CD8-positive, alpha-beta memory T cell (primary cell): ENCODE data around the gene TOLLIP. TPM values are rescaled to one million over a fixed set of nuclear protein-coding genes. Genes with fewer than 3 reads are reported as not detected.

Source experiments
- CTCF ChIA-PET: fragments of 350-600 bp; sonication (Branson Sonifier 250); formaldehyde crosslinking; loops from one replicate; lab custom pipeline; 2021; ENCODE audit warnings: antibody characterized with exemption; lab: Charles Lee
- POLR2A ChIA-PET: fragments of 350-600 bp; sonication (Branson Sonifier 250); formaldehyde crosslinking; loops from one replicate; lab custom pipeline; 2021; ENCODE audit warnings: antibody characterized with exemption; lab: Charles Lee
- DNase-seq, 5 donors: peaks; one replicate each; pipeline versions ENCODE4 v3.0.0 to v3.0.0-alpha.2; 2020 to 2022; ENCODE audit warnings: mixed read lengths in 1 of 5
- H3K27ac ChIP-seq: one replicate; pipeline ENCODE4 v1.7.0; 2013; ENCODE audit warnings: low read depth, mild to moderate bottlenecking, low read length, moderate library complexity
- H3K27me3 ChIP-seq: 2 replicates; pipeline ENCODE4 v1.7.0; 2013; ENCODE audit warnings: low read length, mild to moderate bottlenecking; ENCODE audit not compliant: insufficient read depth, poor library complexity, severe bottlenecking
- H3K36me3 ChIP-seq: 2 replicates; pipeline ENCODE4 v1.7.0; 2013; ENCODE audit warnings: mild to moderate bottlenecking, low read length, moderate library complexity; ENCODE audit not compliant: insufficient read depth
- H3K4me1 ChIP-seq: 2 replicates; pipeline ENCODE4 v1.7.0; 2013; ENCODE audit warnings: mild to moderate bottlenecking, low read length, moderate library complexity; ENCODE audit not compliant: insufficient read depth
- H3K4me3 ChIP-seq: 2 replicates; pipeline ENCODE4 v1.7.0; 2013; ENCODE audit warnings: mild to moderate bottlenecking, low read length
- H3K9me3 ChIP-seq: 2 replicates; pipeline ENCODE4 v1.7.0; 2013; ENCODE audit warnings: mild to moderate bottlenecking, low read length
- H3K27ac Mint-ChIP-seq, 8 donors: one replicate each; pipeline ENCODE4 v1.8.0; 2020 to 2021; ENCODE audit warnings: mixed read lengths in 8 of 8, mild to moderate bottlenecking in 6 of 8, inconsistent platforms in 3 of 8, moderate library complexity in 3 of 8
- H3K27me3 Mint-ChIP-seq, 2 donors: one replicate each; pipeline ENCODE4 v1.8.0; 2020 to 2021; ENCODE audit warnings: mixed read lengths in 2 of 2, mild to moderate bottlenecking in 1 of 2, moderate library complexity in 1 of 2
- H3K36me3 Mint-ChIP-seq, 3 donors: one replicate each; pipeline ENCODE4 v1.8.0; 2020 to 2021; ENCODE audit warnings: mixed read lengths in 3 of 3, inconsistent platforms in 1 of 3, mild to moderate bottlenecking in 1 of 3
- H3K4me1 Mint-ChIP-seq, 3 donors: one replicate each; pipeline ENCODE4 v1.8.0; 2020 to 2021; ENCODE audit warnings: mixed read lengths in 3 of 3, inconsistent platforms in 1 of 3, mild to moderate bottlenecking in 1 of 3
- H3K4me3 Mint-ChIP-seq, 7 donors: one replicate each; pipeline ENCODE4 v1.8.0; 2020 to 2021; ENCODE audit warnings: mixed read lengths in 7 of 7, mild to moderate bottlenecking in 6 of 7, moderate library complexity in 4 of 7, inconsistent platforms in 2 of 7
- H3K9me3 Mint-ChIP-seq, 5 donors: one replicate each; pipeline ENCODE4 v1.8.0; 2020 to 2022; ENCODE audit warnings: mixed read lengths in 5 of 5, mild to moderate bottlenecking in 3 of 5, moderate library complexity in 2 of 5, inconsistent platforms in 1 of 5
- polyA plus RNA-seq: library from polyadenylated mRNA; unstranded; fragments of 300-500 nt; fragmentation: Illumina TruSeq; gene quantifications from one replicate; pipeline ENCODE4 v1.2.3, GENCODE V29; 2021
- total RNA-seq, 2 experiments: library from RNA; stranded (reverse); gene quantifications; one replicate each; pipeline ENCODE4 v1.2.3, GENCODE V29; 2021

The TOLLIP gene
- total and polyA plus RNA-seq, 3 experiments from 2014 or later: 31.1 to 41.8 (median 36.3) TPM

DNA sequence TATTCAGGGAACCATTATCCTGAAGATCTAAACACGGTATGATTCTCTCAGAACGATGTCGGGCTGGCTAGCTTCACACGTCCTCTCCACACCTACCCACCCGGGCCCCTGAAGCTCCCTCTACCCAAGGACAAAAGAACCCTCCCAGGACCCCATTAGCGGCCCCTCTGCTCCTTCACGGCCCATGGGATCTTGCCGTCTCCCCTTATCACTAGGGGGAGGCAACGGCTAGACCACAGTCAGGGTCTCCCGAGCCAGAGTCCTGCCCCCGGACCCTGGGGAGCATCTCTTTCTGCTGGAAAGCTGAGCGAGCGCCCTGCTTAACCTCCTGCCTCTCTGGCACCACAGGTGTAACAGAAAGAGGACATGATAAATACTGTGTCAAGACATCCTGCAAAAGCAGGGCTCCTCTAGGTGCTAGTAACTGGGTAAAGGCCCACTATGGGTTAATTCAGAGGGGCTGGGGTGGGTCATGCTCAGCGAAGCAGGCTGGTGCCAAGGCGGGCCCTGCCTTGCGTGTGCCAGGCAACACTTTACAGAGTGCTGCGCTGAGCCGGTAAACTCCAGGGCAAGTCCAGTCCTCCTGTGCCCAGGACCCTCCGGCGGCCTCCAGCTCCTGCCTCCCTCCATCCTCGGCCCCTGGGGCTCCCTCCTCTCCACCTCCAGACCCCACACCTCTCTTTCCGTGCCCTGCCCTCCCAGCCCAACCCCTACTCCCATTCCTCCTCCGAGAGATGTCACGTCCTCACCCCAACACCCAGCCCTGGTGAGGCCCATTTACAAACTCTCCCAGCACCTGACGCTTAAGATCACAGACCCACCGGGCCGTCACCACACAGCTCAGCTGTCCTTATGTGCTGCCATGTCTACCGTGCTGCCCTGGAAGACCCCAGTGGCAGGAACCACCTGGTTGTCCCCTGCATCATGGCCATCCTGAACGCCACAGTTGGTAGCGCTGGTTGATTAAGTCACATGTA lies 3.0 kb downstream of the TOLLIP start:
- DNase-seq: no peak
- Histone ChIP-seq H3K27ac (no peak overlapping the region), H3K27me3 (no peaks in the 10 kb centered on the region), H3K9me3 (no peaks in the 10 kb centered on the region), H3K36me3 (no peaks in the 10 kb centered on the region), H3K4me3 (no peak overlapping the region), H3K4me1 (peaks cover 35% of the 10 kb centered on the region)
- POLR2A ChIA-PET: no interaction called here
- Mint-ChIP-seq H3K4me1 (peaks cover 41 to 77% (median 46%) of the 10 kb centered on the region in 3 donors), H3K27ac (peak overlapping the region in 6 of 8 donors; percentile 48 to 93 (median 78)), H3K27me3 (no peaks in the 10 kb centered on the region), H3K4me3 (peak overlapping the region in 4 of 7 donors; percentile 33 to 75 (median 54)), H3K9me3 (no peaks in the 10 kb centered on the region), H3K36me3 (peaks cover 0 to 41% (median 3%) of the 10 kb centered on the region in 3 donors)
- CTCF ChIA-PET: no interaction called here

DNA sequence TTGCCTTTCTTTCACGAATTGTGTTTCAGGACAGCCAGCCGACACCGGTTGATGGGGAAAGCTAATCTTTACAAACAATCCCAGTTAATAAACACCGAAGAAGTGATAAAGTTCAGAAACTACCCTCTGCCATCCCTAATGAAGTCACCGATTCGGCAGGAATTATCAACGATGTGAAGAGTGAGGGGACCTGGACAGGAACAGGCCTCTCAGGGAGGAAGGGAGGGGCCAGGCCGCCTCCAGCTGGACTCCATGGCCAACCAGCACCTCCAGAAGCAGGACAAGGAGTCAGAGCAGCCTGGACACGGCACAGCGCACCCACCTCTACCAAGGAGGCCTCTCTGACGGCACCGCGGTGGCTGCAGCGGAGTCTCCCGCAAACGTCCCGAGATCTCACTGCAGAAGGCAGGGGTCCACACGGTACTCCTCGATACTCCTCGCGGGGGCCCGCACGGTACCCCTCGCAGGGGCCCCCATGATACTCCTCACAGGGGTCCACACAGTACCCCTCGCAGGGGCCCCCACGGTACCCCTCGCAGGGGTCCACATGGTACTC lies 3.9 kb downstream of the TOLLIP start:
- peaks cover 32 to 70% (median 37%) of the 10 kb centered on the region in 3 donors for H3K4me1 Mint-ChIP-seq
- no peaks in the 10 kb centered on the region for H3K27me3 Mint-ChIP-seq
- peak overlapping the region in 2 of 8 donors; percentile 77 to 79 for H3K27ac Mint-ChIP-seq
- ChIA-PET POLR2A (no interaction called here), CTCF (no interaction called here)
- Histone ChIP-seq H3K4me3 (no peak overlapping the region), H3K9me3 (no peaks in the 10 kb centered on the region), H3K27ac (no peak overlapping the region), H3K36me3 (no peaks in the 10 kb centered on the region), H3K27me3 (no peaks in the 10 kb centered on the region), H3K4me1 (peaks cover 28% of the 10 kb centered on the region)
- peaks cover 0 to 43% (median 3%) of the 10 kb centered on the region in 3 donors for H3K36me3 Mint-ChIP-seq
- H3K9me3 Mint-ChIP-seq: no peaks in the 10 kb centered on the region
- peak overlapping the region in 1 of 7 donors; percentile 56 for H3K4me3 Mint-ChIP-seq
- no peak for DNase-seq

DNA sequence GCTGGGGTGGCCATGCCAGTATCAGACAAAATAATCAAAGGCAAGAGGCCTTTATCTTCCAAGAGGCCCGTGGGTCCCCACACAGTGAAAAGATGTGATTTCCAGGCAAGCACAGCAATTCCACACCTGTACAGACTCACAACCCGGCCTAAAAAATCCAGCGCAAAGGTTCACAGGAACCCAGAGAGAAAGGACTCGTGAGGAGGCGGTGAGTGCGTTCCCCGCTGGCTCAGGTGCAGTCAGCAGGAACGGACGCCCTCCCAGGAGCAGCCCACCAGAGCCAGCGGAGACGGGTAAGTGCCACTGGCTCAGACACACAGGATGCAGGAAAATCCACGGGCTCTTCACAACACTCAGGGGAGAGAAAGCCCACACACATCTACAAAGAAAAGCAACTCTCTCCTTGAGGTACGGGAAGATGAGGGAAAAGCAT lies 4.4 kb downstream of the TOLLIP start:
- ChIA-PET CTCF (no interaction called here), POLR2A (no interaction called here)

DNA sequence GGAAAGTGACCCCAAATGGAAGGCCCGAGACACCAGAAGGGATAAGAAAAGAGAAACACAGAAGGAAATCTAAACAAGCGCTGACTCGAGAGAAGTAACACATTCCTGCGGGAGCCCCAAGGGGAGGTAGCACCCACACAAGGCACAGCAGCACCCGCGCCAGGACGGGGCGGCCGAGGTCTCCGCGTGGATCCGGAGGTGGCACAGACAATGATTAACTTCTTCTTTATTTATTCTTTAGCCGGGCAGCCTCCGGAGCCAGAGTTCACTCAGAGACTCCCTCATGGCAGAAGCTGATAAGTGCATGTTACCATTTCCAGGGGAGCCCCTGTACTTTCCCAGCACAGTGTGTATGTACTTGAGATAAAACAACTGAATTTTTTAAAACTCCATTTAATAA lies 5.1 kb downstream of the TOLLIP start:
- no peak overlapping the region for H3K27ac ChIP-seq
- no peak for DNase-seq
- CTCF ChIA-PET: no interaction called here

More for the DNA sequence above, 4.4 kb downstream of the TOLLIP start:
- Histone ChIP-seq H3K36me3 (no peaks in the 10 kb centered on the region), H3K4me1 (peaks cover 23% of the 10 kb centered on the region), H3K9me3 (no peaks in the 10 kb centered on the region), H3K27ac (no peak overlapping the region), H3K4me3 (no peak overlapping the region), H3K27me3 (no peaks in the 10 kb centered on the region)
- Mint-ChIP-seq H3K27ac (peak overlapping the region in 4 of 8 donors; percentile 14 to 79 (median 56)), H3K4me1 (peaks cover 31 to 71% (median 37%) of the 10 kb centered on the region in 3 donors), H3K36me3 (peaks cover 0 to 44% (median 3%) of the 10 kb centered on the region in 3 donors), H3K9me3 (no peaks in the 10 kb centered on the region), H3K27me3 (no peaks in the 10 kb centered on the region), H3K4me3 (peak overlapping the region in 1 of 7 donors; percentile 56)
- DNase-seq: no peak

DNA sequence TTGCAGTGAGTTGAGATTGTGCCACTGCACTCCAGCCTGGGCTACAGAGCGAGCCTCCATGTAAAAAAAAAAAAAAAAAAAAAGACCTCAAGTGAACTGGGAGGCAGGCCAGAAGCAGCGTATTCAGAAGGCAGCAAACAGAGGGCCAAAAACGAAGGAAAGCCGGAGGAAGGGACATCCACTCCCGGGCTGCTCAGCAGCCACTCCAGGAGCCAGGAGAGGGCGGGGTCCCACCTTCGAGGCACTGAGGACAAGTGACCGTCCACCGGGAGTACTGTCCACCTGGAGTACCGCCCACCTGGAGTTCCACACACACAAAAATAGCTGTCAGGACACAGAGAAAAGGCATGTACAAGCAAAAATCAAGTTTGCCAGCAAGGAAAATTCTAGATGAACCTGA lies 5.5 kb downstream of the TOLLIP start:
- H3K4me1 ChIP-seq: peaks cover 21% of the 10 kb centered on the region
- Mint-ChIP-seq H3K4me1 (peaks cover 33 to 78% (median 41%) of the 10 kb centered on the region in 3 donors), H3K36me3 (peaks cover 0 to 48% (median 3%) of the 10 kb centered on the region in 3 donors), H3K27ac (peak overlapping the region in 1 of 8 donors; percentile 79), H3K27me3 (no peaks in the 10 kb centered on the region), H3K9me3 (no peaks in the 10 kb centered on the region), H3K4me3 (peak overlapping the region in 1 of 7 donors; percentile 60)
- no peaks in the 10 kb centered on the region for H3K27me3 ChIP-seq
- no peaks in the 10 kb centered on the region for H3K36me3 ChIP-seq
- no peaks in the 10 kb centered on the region for H3K9me3 ChIP-seq
- CTCF ChIA-PET: no interaction called here
- H3K27ac ChIP-seq: no peak overlapping the region
- no peak for DNase-seq
- H3K4me3 ChIP-seq: no peak overlapping the region
- POLR2A ChIA-PET: no interaction called here

More for the DNA sequence above, 5.1 kb downstream of the TOLLIP start:
- peaks cover 21% of the 10 kb centered on the region for H3K4me1 ChIP-seq
- Mint-ChIP-seq H3K27ac (peak overlapping the region in 3 of 8 donors; percentile 7 to 79 (median 24)), H3K27me3 (no peaks in the 10 kb centered on the region), H3K4me3 (peak overlapping the region in 1 of 7 donors; percentile 60), H3K4me1 (peaks cover 33 to 74% (median 39%) of the 10 kb centered on the region in 3 donors), H3K9me3 (no peaks in the 10 kb centered on the region), H3K36me3 (peaks cover 0 to 46% (median 3%) of the 10 kb centered on the region in 3 donors)
- H3K27me3 ChIP-seq: no peaks in the 10 kb centered on the region
- H3K36me3 ChIP-seq: no peaks in the 10 kb centered on the region
- H3K4me3 ChIP-seq: no peak overlapping the region
- POLR2A ChIA-PET: no interaction called here
- H3K9me3 ChIP-seq: no peaks in the 10 kb centered on the region

DNA sequence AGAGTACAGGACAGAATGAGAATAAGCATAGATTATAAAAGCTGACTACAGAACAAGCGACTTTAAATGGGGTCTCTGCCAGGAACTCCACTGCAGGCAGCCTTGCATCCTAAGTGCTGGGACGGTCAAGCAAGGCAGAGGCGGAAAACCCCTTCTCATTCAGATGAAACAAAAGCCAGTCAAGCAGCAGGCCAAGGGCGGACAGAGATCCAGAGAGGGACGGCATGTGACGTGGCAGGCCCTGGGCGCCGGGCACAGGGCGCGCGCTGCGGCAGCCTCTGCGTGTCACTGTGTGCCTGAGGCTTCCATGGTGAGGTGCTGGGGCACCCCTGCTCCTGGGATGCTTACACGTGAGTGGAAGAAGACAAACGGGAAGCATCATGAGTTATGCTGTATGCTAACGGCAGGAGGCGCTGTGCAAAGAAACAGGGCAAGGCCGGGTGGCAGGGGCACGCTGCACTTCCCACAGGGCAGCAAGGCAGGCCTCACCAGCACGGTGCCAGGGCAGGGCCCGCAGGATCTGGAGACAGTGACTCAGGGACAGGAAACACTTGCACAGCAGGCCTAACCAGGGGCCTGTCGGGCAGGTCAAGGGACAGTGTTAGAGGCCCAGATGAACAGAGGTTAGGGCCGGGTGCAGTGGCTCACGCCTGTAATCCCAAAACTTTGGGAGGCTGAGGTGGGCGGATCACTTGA lies 6.2 kb downstream of the TOLLIP start:
- Mint-ChIP-seq H3K27ac (peak overlapping the region in 2 of 8 donors; percentile 60 to 79), H3K36me3 (peaks cover 0 to 53% (median 3%) of the 10 kb centered on the region in 3 donors), H3K4me3 (no peak overlapping the region), H3K4me1 (peaks cover 30 to 77% (median 40%) of the 10 kb centered on the region in 3 donors), H3K9me3 (no peaks in the 10 kb centered on the region), H3K27me3 (no peaks in the 10 kb centered on the region)
- Histone ChIP-seq H3K4me3 (no peak overlapping the region), H3K9me3 (no peaks in the 10 kb centered on the region), H3K36me3 (no peaks in the 10 kb centered on the region), H3K27ac (no peak overlapping the region), H3K4me1 (peaks cover 16% of the 10 kb centered on the region), H3K27me3 (no peaks in the 10 kb centered on the region)
- no peak for DNase-seq
- ChIA-PET POLR2A (no interaction called here), CTCF (no interaction called here)

DNA sequence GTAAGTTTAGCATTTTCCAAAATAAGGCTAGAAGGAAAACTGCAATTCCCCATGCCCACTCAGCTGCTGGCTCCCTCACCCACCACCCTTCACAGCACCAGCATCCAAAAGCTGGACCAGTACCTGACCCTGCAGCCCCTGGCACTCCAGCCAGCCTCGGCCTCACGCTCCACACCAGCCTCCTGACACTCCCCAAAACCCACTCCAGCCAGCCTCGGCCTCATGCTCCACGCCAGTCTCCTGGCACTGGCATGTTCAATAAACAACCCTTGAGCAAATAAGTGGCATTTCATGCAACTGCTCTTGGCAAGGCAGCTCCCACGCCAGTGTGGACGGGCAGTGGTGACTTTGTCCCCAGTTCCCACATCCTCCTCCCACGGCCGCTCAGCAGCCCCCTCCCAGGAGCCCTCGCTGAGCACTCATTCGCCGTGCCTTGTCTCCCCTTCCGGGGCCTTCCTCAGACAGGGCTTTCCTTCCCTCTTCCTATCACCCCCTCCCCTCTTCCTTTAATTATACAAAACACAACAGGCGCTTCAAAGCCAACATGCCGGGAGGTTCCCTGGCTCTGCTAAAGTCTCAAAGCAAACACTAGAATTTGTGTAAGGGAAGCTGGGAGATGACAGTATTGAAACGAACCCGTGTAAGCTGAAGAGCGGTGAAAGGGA lies 6.8 kb downstream of the TOLLIP start:
- Mint-ChIP-seq H3K4me1 (peaks cover 25 to 73% (median 33%) of the 10 kb centered on the region in 3 donors), H3K36me3 (peaks cover 0 to 56% (median 3%) of the 10 kb centered on the region in 3 donors), H3K27ac (peak overlapping the region in 1 of 8 donors; percentile 6), H3K4me3 (no peak overlapping the region), H3K27me3 (no peaks in the 10 kb centered on the region), H3K9me3 (no peaks in the 10 kb centered on the region)
- H3K36me3 ChIP-seq: peaks cover 5% of the 10 kb centered on the region
- ChIA-PET CTCF (no interaction called here), POLR2A (no interaction called here)
- H3K4me3 ChIP-seq: no peak overlapping the region
- no peak for DNase-seq
- H3K9me3 ChIP-seq: no peaks in the 10 kb centered on the region
- peaks cover 9% of the 10 kb centered on the region for H3K4me1 ChIP-seq
- H3K27ac ChIP-seq: no peak overlapping the region
- no peaks in the 10 kb centered on the region for H3K27me3 ChIP-seq
